Stimulated activated CD4-positive, alpha-beta T cell treated with anti-CD3 and anti-CD28 coated beads, Interleukin-4, amount 100 ng/mL, for 24 hours (primary cell): ENCODE results near the gene DIP2C.
"Not testable (repeated sequence)": the region's sequence is repeated elsewhere in the genome, so short reads cannot be mapped to it uniquely, and the experiment has no call there.

Experiments
- DNase-seq: peaks from one replicate; pipeline ENCODE4 v3.0.0-alpha.2; 2020

The DIP2C gene

GRCh38 chr10:637221-637620 is 52.2 kb downstream of the DIP2C start:
- DNase-seq: no peak

GRCh38 chr10:636769-637168 is 52.7 kb downstream of the DIP2C start:
- no peak for DNase-seq

- DNase-seq: no peak
These were observed 53.3 kb downstream of the DIP2C start for GRCh38 chr10:636016-636730.

- DNase-seq: no peak
These were observed 54.2 kb downstream of the DIP2C start for GRCh38 chr10:635088-635861.

GRCh38 chr10:634256-634655 is 55.2 kb downstream of the DIP2C start:
- no peak for DNase-seq

GRCh38 chr10:633279-634245 is 55.9 kb downstream of the DIP2C start:
- DNase-seq: no peak

- not testable (repeated sequence) for DNase-seq
These were observed 56.7 kb downstream of the DIP2C start for GRCh38 chr10:632807-633177.

- DNase-seq: not testable (repeated sequence)
These were observed 57.2 kb downstream of the DIP2C start for GRCh38 chr10:632155-632806.

DNA sequence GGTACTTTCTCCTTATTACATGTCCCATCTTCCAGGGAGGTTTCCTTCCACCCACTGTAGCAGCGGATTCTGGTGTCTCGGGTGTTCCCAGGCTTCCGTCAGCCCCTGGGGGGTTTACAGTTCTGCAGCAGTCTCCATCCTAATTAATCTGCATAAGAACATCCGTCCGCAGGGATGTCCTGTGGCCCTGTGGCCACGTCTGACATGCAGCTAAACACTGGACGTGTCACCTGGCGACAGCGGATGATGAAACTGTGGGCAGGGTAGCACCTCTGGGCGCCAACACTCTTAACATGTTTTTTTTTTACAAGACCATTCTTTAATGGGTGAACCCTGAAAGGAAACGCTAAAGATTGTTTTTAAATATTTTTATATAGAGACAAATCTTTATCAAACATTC is 58.2 kb downstream of the DIP2C start:
- no peak for DNase-seq

DNA sequence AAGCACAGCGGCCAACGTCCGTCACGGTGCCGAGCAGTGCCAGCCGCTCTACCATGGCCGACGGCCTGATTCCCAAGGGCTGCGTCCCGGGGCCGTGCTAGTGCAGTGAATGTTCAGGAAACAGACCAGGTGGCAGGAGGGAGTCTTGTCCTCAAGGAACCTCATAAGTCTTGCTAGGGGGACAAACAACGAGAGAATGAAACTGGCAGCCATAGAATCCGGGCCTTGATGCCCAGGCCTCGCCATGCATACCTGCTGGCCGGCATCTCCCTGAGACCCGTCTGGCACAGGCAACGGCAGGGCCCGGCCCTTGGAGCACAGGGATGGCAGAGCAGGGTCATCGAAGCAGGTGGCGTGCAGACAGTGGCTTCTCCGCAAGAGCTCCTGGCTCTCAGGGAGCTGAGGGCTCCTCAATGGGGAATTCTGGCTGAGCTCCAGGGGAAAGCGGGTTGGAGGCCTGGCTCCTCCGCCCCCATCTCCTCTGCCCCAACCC is 58.8 kb downstream of the DIP2C start:
- DNase-seq: no peak

- no peak for DNase-seq
These were observed 60.1 kb downstream of the DIP2C start for GRCh38 chr10:629186-629998.

DNA sequence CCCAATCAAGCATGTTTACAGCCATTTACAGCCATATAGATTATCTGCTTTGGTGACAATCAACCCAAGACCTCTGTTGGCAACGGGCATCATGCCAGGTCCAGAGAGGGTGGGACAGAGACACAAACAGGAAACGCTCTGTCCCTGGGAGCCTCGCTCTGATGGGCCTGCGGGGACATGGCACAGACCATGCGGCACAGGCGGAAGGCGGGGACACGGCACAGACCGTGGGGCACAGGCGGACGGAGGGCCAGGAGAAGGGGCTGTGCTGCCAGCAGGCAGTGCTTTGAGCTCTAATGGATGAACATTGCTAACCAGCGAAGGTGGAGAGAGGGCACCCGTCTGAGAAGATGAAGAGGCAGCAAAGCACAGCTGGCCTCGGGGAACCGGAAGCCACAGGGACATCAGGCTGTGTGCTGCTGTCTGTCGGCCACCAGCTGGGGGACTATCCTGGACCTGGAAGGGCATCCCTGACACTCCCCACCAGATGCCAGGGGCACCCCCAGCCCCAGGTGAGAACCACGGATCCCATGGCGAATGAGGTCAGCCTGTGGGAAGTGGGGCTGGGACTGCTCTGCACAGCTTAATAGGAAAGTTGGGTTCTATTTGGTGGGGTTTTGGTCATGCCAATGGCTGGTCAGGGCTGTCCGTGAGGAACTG is 61.0 kb downstream of the DIP2C start:
- no peak for DNase-seq

- no peak for DNase-seq
These were observed 62.2 kb downstream of the DIP2C start for GRCh38 chr10:627032-627992.

GRCh38 chr10:625751-626711 is 63.4 kb downstream of the DIP2C start:
- DNase-seq: no peak

- DNase-seq: no peak
These were observed 64.2 kb downstream of the DIP2C start for GRCh38 chr10:625333-625696.

GRCh38 chr10:624605-625332 is 64.7 kb downstream of the DIP2C start:
- no peak for DNase-seq

DNA sequence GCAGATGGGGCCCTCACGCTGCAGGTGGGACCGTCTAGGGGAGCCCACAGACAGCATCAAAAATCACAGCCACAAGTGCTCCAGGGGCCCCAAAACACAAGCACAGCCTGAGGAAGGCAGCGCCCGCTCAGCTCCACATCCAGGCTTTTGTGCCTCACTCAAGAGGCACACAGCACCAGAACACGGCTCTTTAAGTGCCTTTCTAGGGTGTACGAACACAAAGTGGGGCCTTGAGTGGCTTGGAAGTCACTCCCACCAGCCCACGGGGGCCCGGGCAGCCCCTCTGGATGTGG is 65.2 kb downstream of the DIP2C start:
- no peak for DNase-seq
